Immature natural killer cell (primary cell): ENCODE results near the gene GPC6. TPM values are rescaled to one million over a fixed set of nuclear protein-coding genes. Genes with fewer than 3 reads are reported as not detected.

Experiments used
- DNase-seq, 3 donors: peaks; one replicate each; pipeline ENCODE4 v3.0.0; 2022; ENCODE audit warnings: mixed read lengths in 1 of 3
- H3K27ac Mint-ChIP-seq, 6 donors: one replicate each; pipeline ENCODE4 v1.8.0; 2020; ENCODE audit warnings: mixed read lengths in 6 of 6, mild to moderate bottlenecking in 5 of 6, inconsistent platforms in 4 of 6, moderate library complexity in 3 of 6
- H3K27me3 Mint-ChIP-seq, 3 donors: one replicate each; pipeline ENCODE4 v1.8.0; 2020 to 2021; ENCODE audit warnings: low read depth in 3 of 3, mild to moderate bottlenecking in 3 of 3, mixed read lengths in 3 of 3, moderate library complexity in 3 of 3, inconsistent platforms in 1 of 3
- H3K36me3 Mint-ChIP-seq, 3 donors: one replicate each; pipeline ENCODE4 v1.8.0; 2020; ENCODE audit warnings: mixed read lengths in 3 of 3, inconsistent platforms in 2 of 3, mild to moderate bottlenecking in 2 of 3
- H3K4me1 Mint-ChIP-seq, 2 donors: one replicate each; pipeline ENCODE4 v1.8.0; 2020; ENCODE audit warnings: inconsistent platforms in 2 of 2, mild to moderate bottlenecking in 2 of 2, mixed read lengths in 2 of 2, moderate library complexity in 1 of 2
- H3K4me3 Mint-ChIP-seq, 5 donors: one replicate each; pipeline ENCODE4 v1.8.0; 2020; ENCODE audit warnings: mild to moderate bottlenecking in 5 of 5, mixed read lengths in 5 of 5, inconsistent platforms in 3 of 5, moderate library complexity in 3 of 5
- H3K9me3 Mint-ChIP-seq, 6 donors: one replicate each; pipeline ENCODE4 v1.8.0; 2020; ENCODE audit warnings: mild to moderate bottlenecking in 6 of 6, mixed read lengths in 6 of 6, inconsistent platforms in 4 of 6, moderate library complexity in 3 of 6
- polyA plus RNA-seq, 3 donors: library from polyadenylated mRNA; unstranded; fragments of 300-500 nt; fragmentation: Illumina TruSeq; gene quantifications; one replicate each; pipeline ENCODE4 v1.2.3, GENCODE V29; 2021

The GPC6 gene
- polyA plus RNA-seq, 3 donors from 2014 or later, result not detected

- Mint-ChIP-seq H3K9me3 (no peaks in the 10 kb centered on the region), H3K27me3 (peaks cover 0 to 5% (median 0%) of the 10 kb centered on the region in 3 donors), H3K27ac (no peak overlapping the region), H3K4me3 (no peak overlapping the region), H3K4me1 (no peaks in the 10 kb centered on the region), H3K36me3 (no peaks in the 10 kb centered on the region)
- no peak for DNase-seq
Measured at GRCh38 chr13:94065741-94066140, 839.1 kb downstream of the GPC6 start.

GRCh38 chr13:94073007-94073744, 846.6 kb downstream of the GPC6 start:
- Mint-ChIP-seq H3K9me3 (peaks cover 0 to 7% (median 1%) of the 10 kb centered on the region in 6 donors), H3K4me3 (no peak overlapping the region), H3K36me3 (no peaks in the 10 kb centered on the region), H3K4me1 (no peaks in the 10 kb centered on the region), H3K27me3 (peaks cover 0 to 3% (median 2%) of the 10 kb centered on the region in 3 donors), H3K27ac (no peak overlapping the region)
- no peak for DNase-seq

- H3K27me3 Mint-ChIP-seq, result peaks cover 0 to 2% (median 2%) of the 10 kb centered on the region in 3 donors
- peaks cover 0 to 7% (median 1%) of the 10 kb centered on the region in 6 donors for H3K9me3 Mint-ChIP-seq
- no peak for DNase-seq
- H3K4me1 Mint-ChIP-seq, result no peaks in the 10 kb centered on the region
- no peak overlapping the region for H3K27ac Mint-ChIP-seq
- no peaks in the 10 kb centered on the region for H3K36me3 Mint-ChIP-seq
- no peak overlapping the region for H3K4me3 Mint-ChIP-seq
Measured at GRCh38 chr13:94079876-94080275, 853.3 kb downstream of the GPC6 start.

DNA sequence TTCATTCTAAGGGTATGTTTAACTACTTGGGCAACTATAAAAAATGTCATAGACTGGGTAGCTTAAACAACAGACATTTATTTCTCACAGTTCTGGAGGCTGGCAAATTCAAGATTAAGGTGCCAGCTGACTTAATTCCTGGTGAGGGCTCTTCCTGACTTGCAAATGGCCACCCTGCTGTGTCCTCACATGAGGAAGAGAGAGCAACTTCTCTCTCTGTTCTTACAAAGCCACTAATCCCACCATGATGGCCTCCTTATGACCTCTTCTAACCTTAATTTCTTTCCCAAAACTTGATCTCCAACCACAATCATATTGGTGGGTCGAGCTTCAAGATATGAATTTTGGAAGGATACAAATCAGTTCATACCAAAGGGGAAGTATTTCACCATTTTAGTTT, 853.9 kb downstream of the GPC6 start:
- H3K4me1 Mint-ChIP-seq, result no peaks in the 10 kb centered on the region
- peaks cover 0 to 7% (median 1%) of the 10 kb centered on the region in 6 donors for H3K9me3 Mint-ChIP-seq

GRCh38 chr13:94087100-94087499, 860.5 kb downstream of the GPC6 start:
- Mint-ChIP-seq H3K27me3 (peaks cover 0 to 3% (median 2%) of the 10 kb centered on the region in 3 donors), H3K4me1 (no peaks in the 10 kb centered on the region), H3K4me3 (no peak overlapping the region), H3K9me3 (peaks cover 0 to 3% (median 0%) of the 10 kb centered on the region in 6 donors), H3K27ac (no peak overlapping the region), H3K36me3 (no peaks in the 10 kb centered on the region)
- DNase-seq, result no peak

More for the DNA sequence above, 853.9 kb downstream of the GPC6 start:
- Mint-ChIP-seq H3K36me3 (no peaks in the 10 kb centered on the region), H3K4me3 (no peak overlapping the region), H3K27ac (no peak overlapping the region), H3K27me3 (peaks cover 0 to 2% (median 2%) of the 10 kb centered on the region in 3 donors)
- no peak for DNase-seq

DNA sequence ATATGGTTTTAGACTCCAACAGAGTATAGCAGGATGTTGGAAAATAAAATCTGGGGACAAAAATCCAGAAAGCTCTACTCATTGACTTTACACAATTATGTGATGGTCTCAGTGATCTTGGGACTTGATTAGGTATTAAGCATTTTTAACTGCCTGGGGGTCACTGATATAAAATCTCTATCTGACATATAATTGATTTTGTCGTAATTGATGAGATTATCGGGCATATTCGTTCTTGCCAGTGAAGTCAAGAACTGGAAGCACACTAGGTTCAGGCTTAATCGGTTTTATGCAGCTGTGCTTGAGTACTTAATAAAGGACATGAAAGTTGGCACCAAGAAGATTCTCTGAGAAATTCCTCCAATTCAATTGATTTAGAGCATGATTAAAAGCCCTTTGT, 862.1 kb downstream of the GPC6 start:
- peaks cover 0 to 6% (median 0%) of the 10 kb centered on the region in 6 donors for H3K9me3 Mint-ChIP-seq
- no peak overlapping the region for H3K4me3 Mint-ChIP-seq
- DNase-seq, result no peak
- peaks cover 0 to 4% (median 3%) of the 10 kb centered on the region in 3 donors for H3K27me3 Mint-ChIP-seq
- H3K4me1 Mint-ChIP-seq, result no peaks in the 10 kb centered on the region
- H3K27ac Mint-ChIP-seq, result no peak overlapping the region
- no peaks in the 10 kb centered on the region for H3K36me3 Mint-ChIP-seq

GRCh38 chr13:94090773-94091480, 864.3 kb downstream of the GPC6 start:
- Mint-ChIP-seq H3K9me3 (peaks cover 0 to 6% (median 0%) of the 10 kb centered on the region in 6 donors), H3K4me3 (no peak overlapping the region)
- no peak for DNase-seq

GRCh38 chr13:94093652-94094315, 867.2 kb downstream of the GPC6 start:
- no peaks in the 10 kb centered on the region for H3K36me3 Mint-ChIP-seq
- no peaks in the 10 kb centered on the region for H3K4me1 Mint-ChIP-seq
- DNase-seq, result no peak
- no peak overlapping the region for H3K27ac Mint-ChIP-seq
- H3K4me3 Mint-ChIP-seq, result no peak overlapping the region
- peaks cover 1 to 3% (median 2%) of the 10 kb centered on the region in 3 donors for H3K27me3 Mint-ChIP-seq
- peaks cover 0 to 6% (median 0%) of the 10 kb centered on the region in 6 donors for H3K9me3 Mint-ChIP-seq

More at GRCh38 chr13:94090773-94091480, 864.3 kb downstream of the GPC6 start:
- Mint-ChIP-seq H3K4me1 (no peaks in the 10 kb centered on the region), H3K27ac (peak overlapping the region in 1 of 6 donors; percentile 44), H3K27me3 (peaks cover 3 to 5% (median 4%) of the 10 kb centered on the region in 3 donors), H3K36me3 (no peaks in the 10 kb centered on the region)

GRCh38 chr13:94109715-94110374, 883.2 kb downstream of the GPC6 start:
- Mint-ChIP-seq H3K27me3 (peaks cover 1 to 5% (median 3%) of the 10 kb centered on the region in 3 donors), H3K4me1 (no peaks in the 10 kb centered on the region), H3K36me3 (no peaks in the 10 kb centered on the region), H3K27ac (no peak overlapping the region), H3K4me3 (no peak overlapping the region), H3K9me3 (peaks cover 0 to 11% (median 0%) of the 10 kb centered on the region in 6 donors)
- DNase-seq, result no peak

DNA sequence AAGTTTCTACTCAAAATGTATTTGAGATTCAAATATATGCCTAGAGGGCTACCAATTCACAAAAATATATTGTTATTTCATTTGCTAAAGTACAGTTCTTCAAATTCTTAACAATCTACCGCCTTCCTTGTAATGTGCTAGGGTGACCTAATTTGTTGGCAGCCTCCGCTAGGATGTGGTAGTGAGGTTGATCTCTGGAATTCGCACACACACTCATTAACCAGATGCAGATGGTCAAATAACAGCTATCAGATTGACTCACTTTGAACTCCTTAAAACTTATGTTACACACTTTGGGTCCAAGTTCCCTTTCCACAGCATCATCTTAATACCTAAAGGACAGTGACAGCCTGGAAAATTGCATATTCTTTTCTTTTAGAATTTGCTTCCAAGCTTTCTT, 885.6 kb downstream of the GPC6 start:
- H3K9me3 Mint-ChIP-seq, result peaks cover 0 to 1% (median 0%) of the 10 kb centered on the region in 6 donors
- no peaks in the 10 kb centered on the region for H3K36me3 Mint-ChIP-seq
- H3K4me1 Mint-ChIP-seq, result no peaks in the 10 kb centered on the region
- peaks cover 0 to 5% (median 0%) of the 10 kb centered on the region in 3 donors for H3K27me3 Mint-ChIP-seq
- no peak for DNase-seq
- H3K4me3 Mint-ChIP-seq, result no peak overlapping the region
- H3K27ac Mint-ChIP-seq, result no peak overlapping the region

- no peaks in the 10 kb centered on the region for H3K36me3 Mint-ChIP-seq
- no peaks in the 10 kb centered on the region for H3K4me1 Mint-ChIP-seq
- no peak overlapping the region for H3K4me3 Mint-ChIP-seq
Measured at GRCh38 chr13:94112731-94113130, 886.1 kb downstream of the GPC6 start.

GRCh38 chr13:94113245-94113644, 886.6 kb downstream of the GPC6 start:
- Mint-ChIP-seq H3K4me3 (no peak overlapping the region), H3K4me1 (no peaks in the 10 kb centered on the region), H3K27ac (no peak overlapping the region), H3K9me3 (no peaks in the 10 kb centered on the region), H3K36me3 (no peaks in the 10 kb centered on the region), H3K27me3 (peaks cover 0 to 2% (median 0%) of the 10 kb centered on the region in 3 donors)
- DNase-seq, result no peak

More at GRCh38 chr13:94112731-94113130, 886.1 kb downstream of the GPC6 start:
- DNase-seq, result no peak
- Mint-ChIP-seq H3K27me3 (peaks cover 0 to 2% (median 0%) of the 10 kb centered on the region in 3 donors), H3K27ac (no peak overlapping the region), H3K9me3 (no peaks in the 10 kb centered on the region)

GRCh38 chr13:94114166-94114565, 887.6 kb downstream of the GPC6 start:
- Mint-ChIP-seq H3K27ac (peak overlapping the region in 1 of 6 donors; percentile 3), H3K36me3 (no peaks in the 10 kb centered on the region), H3K4me1 (no peaks in the 10 kb centered on the region), H3K4me3 (no peak overlapping the region), H3K27me3 (peaks cover 0 to 5% (median 0%) of the 10 kb centered on the region in 3 donors), H3K9me3 (no peaks in the 10 kb centered on the region)
- no peak for DNase-seq
